ENCODE measurements around the gene LMOD1. TPM values are rescaled to one million over a fixed set of nuclear protein-coding genes. Genes with fewer than 3 reads are reported as not detected.
A peak's percentile ranks its signal among the peaks of the same experiment; 100 is the strongest.

The LMOD1 gene
- polyA plus RNA-seq (2012; ENCODE audit: missing spikeins), result not detected

DNA sequence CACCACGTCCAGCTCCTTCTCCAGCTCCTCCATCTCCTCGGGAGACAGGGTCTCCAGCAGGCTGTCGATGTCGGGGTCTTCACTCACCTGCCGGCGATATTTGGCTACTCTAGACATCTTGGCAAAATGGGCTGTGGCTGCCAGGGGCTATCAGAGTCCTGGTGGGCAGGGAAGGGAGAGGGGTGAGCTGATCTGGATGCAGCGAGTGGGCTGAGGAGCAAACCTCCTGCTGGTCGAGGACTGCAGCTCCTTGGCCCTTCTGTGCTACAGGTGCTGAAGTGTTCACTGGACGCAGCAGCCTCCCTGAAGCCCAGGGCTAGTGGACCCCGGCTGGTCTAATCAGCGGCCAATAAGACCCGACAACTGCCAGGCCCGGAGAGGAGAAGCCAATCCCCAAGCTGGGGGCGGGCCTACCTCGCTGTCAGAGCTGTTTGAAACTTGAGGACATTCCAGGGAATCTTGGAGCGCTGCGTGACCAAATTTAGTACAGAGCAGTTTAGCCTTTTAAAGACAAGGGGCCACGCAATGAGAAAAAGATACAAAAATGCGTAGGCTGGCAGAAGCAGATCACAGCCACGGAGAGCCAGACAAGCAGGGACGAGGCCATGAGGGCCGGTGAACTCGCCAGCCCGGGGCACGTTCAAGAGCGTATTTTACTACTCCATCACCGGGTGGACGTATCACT, at the start of gene LMOD1:
TSS of gene LMOD1 (minus strand) at position 325 of the 685 bp plus-strand sequence. CDS start at position 117, 208 bp downstream.
- DNase-seq (ENCODE audit: insufficient read length) (no peak), FAIRE-seq (no peak)
- TF ChIP-seq POLR2A (IDR thresholded peaks at IDR 0.05; ENCODE audit: low read depth, low read length) (no peak), POLR2AphosphoS5 (IDR thresholded peaks at IDR 0.05; ENCODE audit: low read depth, low read length) (no peak), TAF1 (IDR thresholded peaks at IDR 0.05; ENCODE audit: borderline replicate concordance, low read depth, low read length) (no peak)

GRCh38 chr1:201990427-201990826, 44.1 kb upstream of the LMOD1 start:
- DNase-seq (ENCODE audit: insufficient read length) (no peak), FAIRE-seq (no peak)
- TF ChIP-seq POLR2AphosphoS5 (IDR thresholded peaks at IDR 0.05; ENCODE audit: low read depth, low read length) (no peak), POLR2A (IDR thresholded peaks at IDR 0.05; ENCODE audit: low read depth, low read length) (no peak), TAF1 (IDR thresholded peaks at IDR 0.05; ENCODE audit: borderline replicate concordance, low read depth, low read length) (no peak)

DNA sequence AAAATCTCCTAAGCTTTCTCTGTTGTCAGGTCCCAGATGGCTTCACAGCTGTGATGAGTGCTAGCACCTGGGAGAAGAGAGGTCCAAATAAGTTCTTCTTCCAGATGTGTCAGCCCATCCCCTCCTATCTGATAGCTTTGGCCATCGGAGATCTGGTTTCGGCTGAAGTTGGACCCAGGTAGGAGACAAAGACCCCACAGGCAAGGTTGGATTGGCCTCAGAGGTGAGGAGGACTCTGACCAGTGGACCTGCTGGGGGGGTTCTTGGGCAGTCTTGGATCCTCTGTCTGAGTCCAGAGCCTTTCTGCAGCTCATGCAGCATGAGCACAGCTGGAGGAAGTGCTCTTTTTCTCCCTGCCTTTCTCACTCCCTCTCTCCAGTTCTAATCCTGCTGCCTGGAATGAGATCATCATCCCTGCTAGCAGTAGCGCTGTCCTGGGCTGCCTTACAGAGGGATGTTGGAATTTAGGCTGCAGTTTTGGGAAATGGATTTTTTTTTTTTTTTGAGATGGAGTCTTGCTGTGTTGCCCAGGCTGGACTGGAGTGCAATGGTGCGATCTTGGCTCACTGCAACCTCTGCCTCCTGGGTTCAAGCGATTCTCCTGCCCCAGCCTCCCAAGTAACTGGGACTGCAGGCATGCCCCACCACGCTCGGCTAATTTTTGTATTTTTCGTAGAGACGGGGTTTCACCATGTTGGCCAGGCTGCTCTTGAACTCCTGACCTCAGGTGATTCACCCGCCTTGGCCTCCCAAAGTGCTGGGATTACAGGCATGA, 43.2 kb upstream of the LMOD1 start:
- no peak for FAIRE-seq
- DNase-seq (ENCODE audit: insufficient read length), result no peak
- no peak for TF ChIP-seq TAF1 (IDR thresholded peaks at IDR 0.05; ENCODE audit: borderline replicate concordance, low read depth, low read length)
- TF ChIP-seq POLR2AphosphoS5 (IDR thresholded peaks at IDR 0.05; ENCODE audit: low read depth, low read length), result no peak
- TF ChIP-seq POLR2A (IDR thresholded peaks at IDR 0.05; ENCODE audit: low read depth, low read length), result no peak

GRCh38 chr1:201988601-201989000, 42.3 kb upstream of the LMOD1 start:
- DNase-seq (ENCODE audit: insufficient read length) (no peak), FAIRE-seq (no peak)
- TF ChIP-seq TAF1 (IDR thresholded peaks at IDR 0.05; ENCODE audit: borderline replicate concordance, low read depth, low read length) (no peak), POLR2AphosphoS5 (IDR thresholded peaks at IDR 0.05; ENCODE audit: low read depth, low read length) (no peak), POLR2A (IDR thresholded peaks at IDR 0.05; ENCODE audit: low read depth, low read length) (no peak)

DNA sequence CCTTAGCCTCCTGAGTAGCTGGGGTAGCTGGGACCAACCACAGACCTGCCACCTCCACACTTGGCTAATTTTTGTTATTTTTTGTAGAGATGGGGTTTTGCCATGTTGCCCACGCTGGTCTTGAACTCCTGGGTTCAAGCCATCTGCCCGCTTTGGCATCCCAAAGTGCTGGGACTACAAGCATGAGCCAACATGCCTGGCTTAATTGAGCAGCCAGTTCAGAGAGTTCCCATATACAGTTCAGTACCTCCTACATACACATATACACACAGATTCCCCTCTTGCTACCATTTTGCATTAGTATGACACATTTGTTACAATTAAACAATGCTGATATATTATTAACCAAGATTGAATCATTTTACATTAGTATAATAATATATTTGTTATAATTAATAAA, 39.0 kb upstream of the LMOD1 start:
- DNase-seq (ENCODE audit: insufficient read length) (no peak), FAIRE-seq (no peak)
- no peak for TF ChIP-seq TAF1 (IDR thresholded peaks at IDR 0.05; ENCODE audit: borderline replicate concordance, low read depth, low read length)
- no peak for TF ChIP-seq POLR2A (IDR thresholded peaks at IDR 0.05; ENCODE audit: low read depth, low read length)
- no peak for TF ChIP-seq POLR2AphosphoS5 (IDR thresholded peaks at IDR 0.05; ENCODE audit: low read depth, low read length)

- FAIRE-seq (no peak), DNase-seq (ENCODE audit: insufficient read length) (no peak)
- TF ChIP-seq POLR2A (IDR thresholded peaks at IDR 0.05; ENCODE audit: low read depth, low read length), result no peak
- TF ChIP-seq POLR2AphosphoS5 (IDR thresholded peaks at IDR 0.05; ENCODE audit: low read depth, low read length), result no peak
- no peak for TF ChIP-seq TAF1 (IDR thresholded peaks at IDR 0.05; ENCODE audit: borderline replicate concordance, low read depth, low read length)
Measured at GRCh38 chr1:201984446-201984845, 38.1 kb upstream of the LMOD1 start.

GRCh38 chr1:201983380-201983805, 37.0 kb upstream of the LMOD1 start:
- DNase-seq (ENCODE audit: insufficient read length), result no peak
- FAIRE-seq, result peak; percentile 50
- TF ChIP-seq TAF1 (IDR thresholded peaks at IDR 0.05; ENCODE audit: borderline replicate concordance, low read depth, low read length), result no peak
- no peak for TF ChIP-seq POLR2A (IDR thresholded peaks at IDR 0.05; ENCODE audit: low read depth, low read length)
- TF ChIP-seq POLR2AphosphoS5 (IDR thresholded peaks at IDR 0.05; ENCODE audit: low read depth, low read length), result no peak

GRCh38 chr1:201982623-201983379, 36.5 kb upstream of the LMOD1 start, which contains the start of gene RNPEP:
TSS of gene RNPEP (plus strand) at chr1:201982648. CDS start at chr1:201982667, 19 bp downstream.
- no peak for FAIRE-seq
- TF ChIP-seq POLR2AphosphoS5 (IDR thresholded peaks at IDR 0.05; ENCODE audit: low read depth, low read length), result peak; percentile 30; the same call in 1 of the 2 replicates
- TF ChIP-seq TAF1 (IDR thresholded peaks at IDR 0.05; ENCODE audit: borderline replicate concordance, low read depth, low read length), result peak; percentile 45; the same call in 1 of the 2 replicates
- peak; percentile 54; the same call in 1 of the 2 replicates for TF ChIP-seq POLR2A (IDR thresholded peaks at IDR 0.05; ENCODE audit: low read depth, low read length)
- DNase-seq (ENCODE audit: insufficient read length), result peak; percentile 60

DNA sequence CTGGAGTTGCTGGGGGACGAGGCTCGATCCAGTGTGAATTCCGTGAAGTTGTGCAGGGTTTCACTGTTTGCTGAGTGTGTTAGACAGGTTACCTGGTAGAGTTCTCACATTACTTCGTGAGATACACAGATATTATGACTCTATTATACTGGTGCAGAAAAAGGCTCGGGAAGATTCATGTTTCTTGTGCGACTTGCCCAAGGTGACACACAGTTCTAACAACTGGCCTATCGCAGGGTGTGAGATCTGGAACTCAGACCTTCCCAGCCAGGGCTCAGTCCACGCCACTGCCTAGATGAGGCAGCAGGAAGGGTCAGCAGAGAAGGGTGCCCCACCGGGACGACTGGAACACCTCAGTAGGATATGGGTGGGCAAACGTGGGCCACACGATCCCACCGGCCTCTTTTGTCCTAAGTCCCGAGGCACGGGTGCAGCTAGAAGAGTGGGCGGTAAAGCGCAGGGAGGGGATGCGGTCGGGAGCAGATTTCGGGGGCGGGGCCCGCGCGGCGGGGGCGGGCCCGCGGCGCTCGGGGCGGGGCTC, 35.8 kb upstream of the LMOD1 start:
- TF ChIP-seq TAF1 (IDR thresholded peaks at IDR 0.05; ENCODE audit: borderline replicate concordance, low read depth, low read length), result no peak
- TF ChIP-seq POLR2AphosphoS5 (IDR thresholded peaks at IDR 0.05; ENCODE audit: low read depth, low read length), result no peak
- TF ChIP-seq POLR2A (IDR thresholded peaks at IDR 0.05; ENCODE audit: low read depth, low read length), result no peak
- peak; percentile 90 for FAIRE-seq
- DNase-seq (ENCODE audit: insufficient read length), result peak; percentile 81

DNA sequence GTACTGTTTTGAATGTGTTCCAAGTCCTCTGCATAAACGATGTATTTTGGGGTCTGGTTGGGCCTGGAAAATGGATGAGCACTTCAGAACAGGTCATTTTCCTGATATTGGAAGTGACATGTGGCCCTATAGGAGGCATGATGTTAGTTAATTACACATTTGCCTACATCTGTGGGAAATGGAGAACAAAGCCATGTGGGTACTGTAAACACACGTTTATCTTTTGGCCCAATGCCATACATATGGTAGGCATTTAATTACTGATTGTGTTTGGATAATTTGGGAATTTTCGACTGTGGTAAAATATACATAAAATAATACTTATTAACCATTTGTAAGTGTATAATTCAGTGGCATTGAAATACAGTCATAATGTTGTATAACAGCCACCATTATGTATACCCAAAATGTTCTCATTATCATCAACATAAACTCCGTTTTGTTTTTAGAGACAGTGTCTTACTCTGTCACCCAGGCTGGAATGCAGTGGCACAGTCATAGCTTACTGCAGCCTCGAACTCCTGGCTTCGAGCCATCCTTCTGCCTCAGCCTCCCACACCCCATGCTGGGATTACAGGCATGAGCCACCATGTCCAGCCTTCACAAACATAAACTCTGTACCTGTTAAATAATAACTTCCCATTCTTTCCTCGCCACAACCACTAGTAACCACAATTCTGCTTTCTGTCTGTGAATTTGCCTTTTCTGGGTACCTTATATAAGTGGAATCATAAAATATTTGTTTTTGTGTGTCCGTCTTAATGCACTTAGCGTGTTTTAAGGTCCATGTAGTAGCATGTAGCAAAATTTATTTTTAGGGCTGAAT, 24.2 kb upstream of the LMOD1 start:
- FAIRE-seq (no peak), DNase-seq (ENCODE audit: insufficient read length) (no peak)
- TF ChIP-seq POLR2AphosphoS5 (IDR thresholded peaks at IDR 0.05; ENCODE audit: low read depth, low read length) (no peak; the same call in 1 of the 2 replicates), POLR2A (IDR thresholded peaks at IDR 0.05; ENCODE audit: low read depth, low read length) (peak; percentile 53; the same call in 1 of the 2 replicates)

All from GM12892 (cell line).